Thyroid gland (tissue), 4 donors: ENCODE measurements around the gene PLBD2.

Experiments
- CTCF ChIP-seq, 6 experiments: fragments of 200-600 bp in 3 of 6; fragments of 450-650 bp in 3 of 6; sonication (generic) in 3 of 6; IDR thresholded peaks; one replicate each; pipeline ENCODE4 v1.5.1; 2016 to 2019; ENCODE audit warnings: antibody characterized with exemption in 6 of 6, mild to moderate bottlenecking in 2 of 6, inconsistent platforms in 1 of 6, moderate library complexity in 1 of 6
- POLR2A ChIP-seq, 2 donors: fragments of 450-650 bp; IDR thresholded peaks; one replicate each; pipeline ENCODE4 v1.6.1; 2017; ENCODE audit warnings: antibody characterized with exemption in 2 of 2, mild to moderate bottlenecking in 2 of 2, moderate library complexity in 1 of 2

GRCh38 chr12:113424456-113424855 is 66.1 kb downstream of the PLBD2 start:
- TF ChIP-seq CTCF (IDR thresholded peaks at IDR 0.05) (no peak), POLR2A (IDR thresholded peaks at IDR 0.05) (no peak)
